Sigmoid colon (tissue), 7 donors: ENCODE measurements around the gene BHMT2. TPM values are rescaled to one million over a fixed set of nuclear protein-coding genes. Genes with fewer than 3 reads are reported as not detected.

ENCODE experiments used
- DNase-seq: peaks from one replicate; pipeline ENCODE4 v3.0.0-alpha.2; 2019
- H3K27ac ChIP-seq, 4 donors: fragments of 200-600 bp; sonication (generic); one replicate each; pipeline ENCODE4 v1.5.1; 2016 to 2019; ENCODE audit warnings: mild to moderate bottlenecking in 1 of 4
- H3K27me3 ChIP-seq, 3 donors: fragments of 200-600 bp; sonication (generic); one replicate each; pipeline ENCODE4 v1.5.1; 2019; ENCODE audit warnings: mild to moderate bottlenecking in 1 of 3
- H3K36me3 ChIP-seq, 4 donors: fragments of 200-600 bp; sonication (generic); one replicate each; pipeline ENCODE4 v1.5.1; 2016 to 2019
- H3K4me1 ChIP-seq, 4 donors: fragments of 200-600 bp; sonication (generic); one replicate each; pipeline ENCODE4 v1.5.1; 2017 to 2019
- H3K4me3 ChIP-seq, 4 donors: fragments of 200-600 bp; sonication (generic); one replicate each; pipeline ENCODE4 v1.5.1; 2017 to 2019; ENCODE audit warnings: mild to moderate bottlenecking in 2 of 4, moderate library complexity in 1 of 4
- H3K9me3 ChIP-seq, 4 donors: fragments of 200-600 bp in 3 of 4; sonication (generic) in 3 of 4; one replicate each; pipeline versions ENCODE4 v1.5.1 to v1.6.1; 2013 to 2019
- EP300 ChIP-seq, 4 donors: sonication (generic); formaldehyde crosslinking; IDR thresholded peaks; one replicate each; pipeline ENCODE4 v1.6.1; 2017; ENCODE audit warnings: antibody characterized with exemption in 4 of 4
- POLR2A ChIP-seq, 2 donors: fragments of 450-650 bp; IDR thresholded peaks; one replicate each; pipeline ENCODE4 v1.6.1; 2016; ENCODE audit warnings: antibody characterized with exemption in 2 of 2, mild to moderate bottlenecking in 2 of 2, moderate library complexity in 2 of 2
- POLR2AphosphoS5 ChIP-seq, 4 donors: sonication (generic); formaldehyde crosslinking; IDR thresholded peaks; one replicate each; pipeline ENCODE4 v1.6.1; 2017; ENCODE audit warnings: antibody characterized with exemption in 4 of 4
- WGBS, 2 donors: extraction: QIAGEN DNeasy Blood & Tissue Kit; methylation state at CpG; one replicate each; pipeline ENCODE4 v1.1.7; 2013; 5-methylcytosine and 5-hydroxymethylcytosine counted together
- intact Hi-C: fragments of 100-400 bp; cut with DNase I; formaldehyde crosslinking; loops from one replicate; pipeline ENCODE4 v1.15.1; 2023
- polyA plus RNA-seq, 3 donors: library from polyadenylated mRNA; stranded (reverse); fragments of 200-250 nt; gene quantifications; one replicate each; pipeline ENCODE4 v1.2.3, GENCODE V29; 2013
- total RNA-seq, 4 donors: library from RNA; depleted of rRNA; stranded (reverse); fragments of >200 nt; gene quantifications; one replicate each; pipeline ENCODE4 v1.1.0, GENCODE V29; 2016
- TF ChIP-seq, protein P1 (sequence below), 4 experiments: fragments of 450-650 bp in 3 of 4; fragments of 200-600 bp in 1 of 4; IDR thresholded peaks; one replicate each; pipeline ENCODE4 v1.5.1; 2016 to 2019; ENCODE audit warnings: antibody characterized with exemption in 4 of 4, mild to moderate bottlenecking in 3 of 4, moderate library complexity in 2 of 4
- donor health status: healthy with polysubstance abuse.
- donor health status: Bipolar disorder and iron deficiency.
- donor health status: healthy.

The BHMT2 gene
- total and polyA plus RNA-seq, 7 donors: 0.86 to 37.5 (median 12.1) TPM

DNA sequence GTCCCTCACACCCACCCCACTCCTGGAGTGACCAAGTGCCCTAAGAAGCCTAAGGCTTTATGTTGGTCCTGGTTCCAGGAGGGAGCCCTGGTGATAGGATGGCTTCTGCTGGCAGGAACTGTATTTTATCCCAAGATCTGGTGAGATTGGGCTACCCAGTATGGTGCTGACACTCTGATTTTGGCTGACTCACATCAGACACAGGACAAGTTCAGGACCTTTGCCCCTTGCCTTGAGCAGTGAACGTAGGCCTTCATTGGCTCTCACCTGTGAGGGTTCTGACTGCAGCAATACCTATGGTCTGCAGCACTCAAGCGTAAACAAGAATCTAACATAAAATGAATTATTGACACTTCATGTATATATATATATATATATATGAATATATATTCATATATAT is 67.1 kb downstream of the BHMT2 start:
- Histone ChIP-seq H3K4me1 (peaks cover 0 to 16% (median 6%) of the 10 kb centered on the region in 4 donors), H3K27me3 (no peaks in the 10 kb centered on the region), H3K9me3 (peaks cover 0 to 7% (median 3%) of the 10 kb centered on the region in 4 donors), H3K36me3 (no peaks in the 10 kb centered on the region), H3K27ac (no peak overlapping the region), H3K4me3 (no peak overlapping the region)
- TF ChIP-seq EP300 (IDR thresholded peaks at IDR 0.05) (no peak), POLR2AphosphoS5 (IDR thresholded peaks at IDR 0.05) (no peak), POLR2A (IDR thresholded peaks at IDR 0.05) (no peak)
- TF ChIP-seq, protein P1, sequence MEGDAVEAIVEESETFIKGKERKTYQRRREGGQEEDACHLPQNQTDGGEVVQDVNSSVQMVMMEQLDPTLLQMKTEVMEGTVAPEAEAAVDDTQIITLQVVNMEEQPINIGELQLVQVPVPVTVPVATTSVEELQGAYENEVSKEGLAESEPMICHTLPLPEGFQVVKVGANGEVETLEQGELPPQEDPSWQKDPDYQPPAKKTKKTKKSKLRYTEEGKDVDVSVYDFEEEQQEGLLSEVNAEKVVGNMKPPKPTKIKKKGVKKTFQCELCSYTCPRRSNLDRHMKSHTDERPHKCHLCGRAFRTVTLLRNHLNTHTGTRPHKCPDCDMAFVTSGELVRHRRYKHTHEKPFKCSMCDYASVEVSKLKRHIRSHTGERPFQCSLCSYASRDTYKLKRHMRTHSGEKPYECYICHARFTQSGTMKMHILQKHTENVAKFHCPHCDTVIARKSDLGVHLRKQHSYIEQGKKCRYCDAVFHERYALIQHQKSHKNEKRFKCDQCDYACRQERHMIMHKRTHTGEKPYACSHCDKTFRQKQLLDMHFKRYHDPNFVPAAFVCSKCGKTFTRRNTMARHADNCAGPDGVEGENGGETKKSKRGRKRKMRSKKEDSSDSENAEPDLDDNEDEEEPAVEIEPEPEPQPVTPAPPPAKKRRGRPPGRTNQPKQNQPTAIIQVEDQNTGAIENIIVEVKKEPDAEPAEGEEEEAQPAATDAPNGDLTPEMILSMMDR (IDR thresholded peaks at IDR 0.05): no peak
- intact Hi-C loops: no loop called here
- DNase-seq: no peak
- 79 to 92% methylated on average over 2 of the region's 2 CpGs for WGBS, 2 donors

Other genes starting within 250 kb of the BHMT2 start
- 10 to 100 TPM in 3 of 4 donors, 1 to 10 TPM in 1; 8.6 to 22.2 (median 17.0) TPM for gene ARSB, start 84.5 kb upstream of the BHMT2 start, total RNA-seq
- 1 to 10 TPM; 1.2 to 4.8 (median 2.8) TPM for gene ARSB, start 84.5 kb upstream of the BHMT2 start, polyA plus RNA-seq
- 1 to 10 TPM; 1.8 to 5.3 (median 2.6) TPM for gene DMGDH, start 93 bp upstream of the BHMT2 start, total RNA-seq
- under 1 TPM in 1 of 3 donors, not detected in 2; 0.41 TPM for gene DMGDH, start 93 bp upstream of the BHMT2 start, polyA plus RNA-seq
- 1 to 10 TPM in 1 of 4 donors, under 1 TPM in 3; 0.33 to 6.6 (median 0.38) TPM for gene BHMT, start 42.0 kb downstream of the BHMT2 start, total RNA-seq
- under 1 TPM in 1 of 3 donors, not detected in 2; 0.04 TPM for gene BHMT, start 42.0 kb downstream of the BHMT2 start, polyA plus RNA-seq
- gene JMY, start 166.4 kb downstream of the BHMT2 start, total RNA-seq: 10 to 100 TPM; 33.2 to 58.7 (median 39.2) TPM
- 1 to 10 TPM; 1.4 to 3.8 (median 1.8) TPM for gene JMY, start 166.4 kb downstream of the BHMT2 start, polyA plus RNA-seq